Stimulated activated CD4-positive, alpha-beta T cell treated with anti-CD3 and anti-CD28 coated beads, TNF-alpha, amount 100 ng/mL, for 48 hours (primary cell): ENCODE data around the gene TOM1L1.

Source experiments
- DNase-seq, 3 donors: peaks; one replicate each; pipeline ENCODE4 v3.0.0-alpha.2; 2020; ENCODE audit warnings: low read depth in 3 of 3

TOM1L1 gene

DNA sequence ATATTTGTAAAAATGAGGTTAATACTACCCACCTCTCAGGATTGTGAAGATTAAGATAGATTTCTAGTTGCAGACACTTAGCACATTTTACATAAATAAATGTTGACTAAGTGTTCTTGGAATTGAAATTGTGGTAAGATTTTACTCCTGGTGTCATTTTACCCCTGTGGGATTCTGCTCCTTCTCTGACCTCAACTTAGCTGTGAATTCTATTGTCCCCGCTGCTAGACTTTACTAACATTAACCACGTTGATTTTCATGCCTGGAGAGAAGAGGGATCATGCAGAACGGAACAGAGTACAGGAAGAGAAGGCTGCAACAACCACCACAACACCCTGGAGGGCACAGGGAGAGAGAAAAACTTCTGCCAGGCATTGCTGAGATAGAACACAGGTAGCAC lies 2.1 kb upstream of the TOM1L1 start:
- DNase-seq = no peak

DNA sequence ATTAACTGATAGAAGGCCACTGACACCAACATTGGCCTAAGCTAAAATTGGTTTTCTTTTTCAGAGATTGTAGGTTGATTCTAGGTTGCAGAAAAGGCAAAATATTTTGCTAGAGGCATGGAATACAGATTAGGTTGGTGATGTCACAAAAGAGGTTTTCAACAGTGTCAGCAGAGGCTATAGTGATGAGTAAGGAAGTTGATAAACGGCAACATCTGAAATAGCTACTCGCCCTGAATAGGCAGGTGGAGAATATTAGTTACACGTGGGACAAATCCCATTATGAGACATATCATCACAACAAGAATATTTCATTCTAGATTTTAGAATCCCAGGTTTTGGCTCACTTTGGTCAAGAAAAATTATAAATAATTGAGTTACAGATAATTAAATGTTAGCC lies 1.5 kb upstream of the TOM1L1 start:
- no peak for DNase-seq

DNA sequence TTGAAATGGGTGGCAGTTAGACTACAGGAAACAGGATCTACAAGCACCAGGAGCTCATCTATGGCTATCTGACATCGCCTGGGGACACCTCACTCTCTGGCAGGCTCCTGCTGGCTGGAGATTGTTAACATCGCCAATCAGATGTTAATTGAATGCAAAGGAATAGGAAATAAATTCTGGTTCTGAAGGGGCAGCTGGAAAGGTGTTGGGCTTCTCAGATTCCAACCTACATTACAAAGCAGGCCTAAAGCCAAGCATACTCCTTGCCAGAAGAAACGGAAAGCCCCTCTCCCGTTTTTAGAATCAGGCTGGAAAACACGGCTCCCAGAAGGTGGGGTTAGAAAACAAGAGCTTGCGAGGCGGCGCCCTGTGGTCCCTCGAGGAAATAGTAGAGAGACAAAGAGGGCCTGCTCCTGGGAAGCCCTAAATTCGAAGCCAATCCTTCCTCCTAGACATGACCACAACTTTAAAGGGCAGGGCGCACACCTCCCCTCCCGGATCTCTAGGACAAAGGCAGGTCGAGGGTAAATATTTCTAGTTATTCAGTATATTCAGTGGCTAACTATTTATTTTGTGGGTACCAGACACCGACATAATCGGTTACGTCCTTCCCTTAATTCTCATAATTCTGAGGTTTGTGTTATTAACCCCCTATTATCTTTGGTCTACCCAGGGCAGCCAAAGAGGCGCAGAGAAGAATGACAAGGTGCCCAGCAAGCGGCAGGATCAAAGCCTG lies 763 bp upstream of the TOM1L1 start:
- DNase-seq = no peak

DNA sequence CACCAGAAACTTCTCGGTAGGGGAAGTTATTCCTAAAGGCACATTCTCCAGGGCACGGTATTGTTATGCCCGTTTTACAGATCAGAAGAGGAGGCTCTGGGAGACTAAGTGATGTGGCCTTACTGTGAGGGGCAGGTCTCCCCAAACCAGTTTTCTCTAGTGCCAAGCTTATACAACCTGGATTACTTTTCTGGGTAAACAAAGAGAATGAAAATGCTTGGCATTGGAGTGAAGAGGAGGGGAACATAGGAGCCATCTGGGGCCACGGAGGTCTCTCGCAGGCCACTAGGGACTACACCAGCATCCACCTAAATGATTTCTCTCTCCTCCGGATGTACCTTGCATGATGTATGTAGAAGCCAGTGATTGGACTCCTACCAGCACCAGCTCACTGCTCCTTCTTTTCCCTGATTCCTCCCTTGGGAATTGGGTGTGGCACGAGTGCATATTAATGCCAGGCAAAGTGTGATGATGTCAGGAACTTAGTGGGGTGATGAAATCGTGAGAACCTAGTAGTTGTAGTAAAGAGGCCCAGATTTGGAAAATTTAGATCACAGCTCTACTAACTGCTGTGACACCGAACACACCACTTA lies 674 bp downstream of the TOM1L1 start:
- DNase-seq = no peak

DNA sequence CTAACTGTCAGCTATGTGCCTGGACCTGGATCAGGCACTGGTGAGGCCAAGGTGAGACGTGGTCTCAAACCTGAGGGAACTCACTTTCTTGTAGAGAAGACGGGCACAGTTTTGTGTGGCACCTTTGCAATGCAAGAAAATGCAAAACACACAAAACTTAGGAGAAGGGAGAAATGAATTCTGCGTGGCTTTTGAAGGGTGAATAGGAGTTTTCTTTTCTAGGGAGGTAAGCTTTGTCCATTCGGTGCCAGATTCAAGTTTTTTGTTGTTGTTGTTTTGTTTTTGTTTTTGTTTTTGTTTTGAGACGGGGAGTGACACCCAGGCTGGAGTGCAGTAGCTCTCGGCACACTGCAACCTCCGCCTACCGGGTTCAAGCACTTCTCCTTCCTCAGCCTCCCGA lies 1.4 kb downstream of the TOM1L1 start:
- DNase-seq = no peak

DNA sequence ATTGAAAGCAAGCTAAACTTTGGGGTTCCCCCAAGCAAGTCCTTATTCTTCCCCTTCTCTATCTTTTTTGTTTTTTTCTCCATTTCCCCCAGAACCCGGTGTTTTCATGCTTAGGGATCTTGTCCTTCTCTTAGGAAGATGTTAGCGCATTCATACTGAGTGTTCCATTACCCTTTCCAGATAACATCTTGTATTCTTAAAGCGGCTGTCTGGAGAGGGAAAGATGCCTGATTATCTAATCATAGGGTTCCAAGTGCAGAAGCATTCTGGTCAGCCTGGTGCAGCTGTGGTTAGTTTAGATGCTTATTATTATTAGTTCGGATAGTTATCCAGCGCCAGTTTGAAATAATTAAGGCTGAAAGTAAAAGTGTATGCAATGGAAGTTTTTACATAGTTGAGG lies 2.0 kb downstream of the TOM1L1 start:
- no peak for DNase-seq

DNA sequence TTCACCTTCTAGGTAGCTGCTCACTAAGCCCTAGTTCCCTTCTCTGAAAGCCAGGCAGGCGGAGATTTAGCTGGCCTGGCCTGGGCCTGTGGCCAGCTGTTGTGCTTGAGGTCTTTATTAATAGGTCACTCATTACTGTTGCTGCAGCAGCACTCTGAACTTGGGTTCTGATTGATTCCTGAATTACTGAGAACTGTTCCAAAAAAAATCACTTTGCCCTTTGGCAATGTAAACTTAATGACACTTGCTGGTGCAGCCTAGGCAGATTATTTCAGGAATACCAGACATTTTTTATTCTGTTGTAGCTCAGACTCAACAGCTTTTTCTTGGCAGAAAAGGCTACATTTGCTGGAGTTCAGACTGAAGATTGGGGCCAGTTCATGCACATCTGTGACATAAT lies 2.7 kb downstream of the TOM1L1 start:
- DNase-seq = no peak

DNA sequence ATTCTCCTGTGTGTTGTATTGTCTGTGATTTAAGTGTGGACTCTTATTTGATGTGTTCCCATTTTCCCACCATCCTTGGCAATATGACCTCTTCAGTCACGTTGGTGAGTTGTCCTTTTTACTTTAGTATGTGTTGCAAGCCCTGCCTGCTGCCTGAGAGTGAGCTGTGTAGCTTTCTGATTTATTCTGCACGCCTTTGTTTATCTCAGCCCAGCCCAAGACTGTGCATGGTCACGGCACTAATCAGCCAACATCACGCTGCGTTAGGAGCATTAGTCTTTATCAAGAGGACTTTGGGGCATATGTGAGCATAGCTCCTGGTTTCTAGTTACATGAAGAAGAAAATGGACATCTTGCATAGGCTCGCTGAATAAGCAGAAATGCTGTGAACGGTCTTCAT lies 6.0 kb downstream of the TOM1L1 start:
- no peak for DNase-seq

DNA sequence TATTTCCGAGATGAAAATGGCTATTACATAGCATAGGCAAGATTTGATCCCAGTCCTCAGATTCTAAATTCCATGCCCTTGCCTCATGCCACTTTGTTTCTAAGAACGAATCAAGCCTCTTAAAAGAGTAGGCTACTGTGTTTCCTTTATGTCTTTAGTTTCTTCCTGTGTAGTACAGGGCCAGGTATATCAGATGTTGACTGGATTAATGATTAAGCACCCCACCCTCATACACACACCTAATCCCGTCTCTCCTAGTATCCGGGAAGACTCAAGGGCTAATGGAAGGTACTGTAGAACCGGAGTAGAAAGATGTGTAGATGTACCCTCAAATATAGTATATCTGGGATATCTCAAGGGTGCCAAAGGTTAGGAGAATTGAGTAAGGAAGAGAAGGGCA lies 6.7 kb downstream of the TOM1L1 start:
- DNase-seq = no peak

DNA sequence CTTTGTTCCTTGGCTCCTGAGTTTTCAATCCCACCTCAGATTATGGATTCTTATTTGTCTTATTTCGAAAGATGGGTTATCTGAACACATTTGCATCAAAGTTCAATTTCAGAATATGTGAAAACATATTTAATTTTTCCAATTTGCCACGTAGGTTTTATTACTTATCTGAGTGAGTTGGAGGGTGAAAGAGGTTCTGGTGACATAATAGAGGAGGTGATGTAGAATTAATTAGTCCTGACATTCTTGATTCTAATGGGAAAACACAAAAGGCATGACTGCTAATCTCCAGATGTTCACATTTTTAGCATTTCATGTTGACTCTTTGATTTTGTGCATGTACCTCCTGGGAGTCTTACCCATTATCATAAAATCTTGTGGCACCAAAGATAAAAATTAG lies 9.1 kb downstream of the TOM1L1 start:
- no peak for DNase-seq

DNA sequence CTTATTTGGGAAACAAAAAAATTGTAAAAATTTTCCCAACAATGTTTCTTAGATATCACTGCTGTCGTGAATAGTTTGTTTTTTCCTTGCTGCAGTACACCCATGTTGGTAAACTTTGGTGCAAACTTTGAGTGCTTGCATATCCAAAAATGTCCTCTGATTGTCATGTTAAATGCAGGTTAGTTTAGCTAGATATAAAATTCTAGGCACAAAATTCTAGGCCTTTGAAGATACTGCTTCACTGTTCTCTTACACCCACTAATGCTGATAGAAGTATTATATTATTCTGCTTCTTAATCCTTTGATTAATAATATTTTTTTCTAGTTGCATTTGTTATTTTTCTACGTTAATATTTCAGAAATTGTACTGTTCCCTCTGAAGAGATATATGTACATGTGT lies 16.1 kb downstream of the TOM1L1 start:
- DNase-seq = no peak

DNA sequence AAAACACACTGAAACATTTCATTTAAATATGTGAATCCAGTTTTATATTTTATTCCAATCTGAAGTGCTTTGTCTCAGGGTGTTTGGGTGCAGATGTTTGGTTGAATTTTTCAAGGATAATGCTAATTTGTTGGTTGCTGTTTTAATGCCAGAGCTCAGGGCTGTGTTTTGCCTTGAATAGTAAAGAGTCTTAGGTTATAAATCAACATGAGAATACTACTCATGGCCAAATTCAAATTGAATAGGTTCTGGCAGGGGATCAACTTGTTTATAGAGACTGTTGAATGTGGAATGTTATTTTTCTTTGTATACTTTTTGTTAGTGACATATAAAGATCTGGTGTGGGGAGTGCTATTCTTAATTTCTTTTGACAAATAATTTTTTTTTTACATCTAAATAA lies 18.8 kb downstream of the TOM1L1 start:
- DNase-seq = no peak

DNA sequence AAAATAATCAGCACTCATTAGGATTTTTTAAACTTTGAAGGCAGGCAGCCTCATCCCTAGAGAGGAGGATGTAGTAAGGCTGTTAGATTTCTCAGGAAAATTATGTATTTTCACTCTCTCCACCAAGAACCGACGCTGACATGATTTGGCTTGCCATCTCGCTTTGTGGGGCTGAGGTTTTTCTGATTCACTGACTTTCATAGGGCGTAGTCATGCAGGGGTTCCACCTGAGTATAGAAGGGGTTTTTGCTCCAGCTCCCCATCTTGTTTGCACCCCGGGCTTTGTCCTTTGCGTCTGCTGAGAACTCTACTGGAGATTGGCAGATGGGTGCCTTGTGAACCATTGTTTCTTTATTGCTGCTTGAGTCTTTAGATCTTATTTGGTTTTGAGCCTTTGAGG lies 20.2 kb downstream of the TOM1L1 start:
- no peak for DNase-seq

DNA sequence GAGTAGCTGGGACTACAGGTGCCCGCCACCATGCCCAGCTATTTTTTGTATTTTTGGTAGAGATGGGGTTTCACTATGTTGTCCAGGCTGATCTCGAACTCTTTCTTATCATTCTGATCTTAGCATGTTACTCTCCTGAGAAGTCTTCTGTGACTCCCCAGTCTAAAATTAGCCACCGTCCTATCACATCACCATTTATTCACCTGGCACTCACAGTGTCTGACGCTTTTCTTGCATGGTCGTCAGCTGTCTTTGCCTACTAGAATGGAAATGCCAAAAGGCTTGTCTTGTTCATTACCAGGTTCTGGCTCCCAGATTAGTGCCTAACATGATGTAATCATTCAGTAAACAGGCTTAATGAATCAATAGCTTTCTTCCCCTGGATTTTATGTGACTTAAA lies 23.8 kb downstream of the TOM1L1 start:
- DNase-seq = no peak

DNA sequence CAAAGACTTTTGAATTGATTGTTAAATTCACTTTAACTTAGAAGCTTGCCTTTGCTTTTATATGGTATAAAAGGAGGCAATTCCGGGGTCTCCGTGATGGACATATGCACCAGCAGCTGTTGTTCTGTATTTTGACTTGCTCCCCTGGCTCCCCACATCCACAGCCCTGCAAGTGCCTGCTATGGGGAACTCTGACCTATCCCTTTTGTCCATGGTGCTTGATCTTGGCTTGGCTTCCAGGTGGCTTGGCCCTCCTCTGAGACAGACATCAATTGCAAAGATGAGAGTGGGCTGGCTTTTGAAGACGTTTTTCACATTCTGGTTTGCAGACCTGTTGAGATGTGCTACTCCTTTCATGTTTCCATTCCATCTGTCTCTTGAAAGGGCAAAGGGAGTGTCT lies 26.9 kb downstream of the TOM1L1 start:
- no peak for DNase-seq

DNA sequence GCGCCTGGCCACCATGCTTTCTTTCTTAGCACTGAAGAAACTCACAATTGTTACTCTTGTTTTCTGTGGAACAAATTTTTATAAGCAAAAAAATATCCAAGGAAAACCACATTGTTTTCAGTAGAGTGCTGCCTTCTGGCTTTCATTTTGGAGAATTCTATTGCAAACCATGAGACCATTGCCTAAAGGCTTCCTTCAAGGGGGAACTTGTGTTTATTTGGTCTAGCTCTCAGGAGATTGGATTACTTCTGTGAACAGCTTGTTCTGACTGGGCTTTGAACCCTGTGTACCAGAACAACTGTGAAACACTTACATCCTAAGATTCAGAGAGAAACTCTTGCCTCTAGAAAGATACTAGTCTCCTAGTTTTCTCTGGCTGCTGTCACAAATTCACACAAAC lies 32.1 kb downstream of the TOM1L1 start:
- DNase-seq = no peak

DNA sequence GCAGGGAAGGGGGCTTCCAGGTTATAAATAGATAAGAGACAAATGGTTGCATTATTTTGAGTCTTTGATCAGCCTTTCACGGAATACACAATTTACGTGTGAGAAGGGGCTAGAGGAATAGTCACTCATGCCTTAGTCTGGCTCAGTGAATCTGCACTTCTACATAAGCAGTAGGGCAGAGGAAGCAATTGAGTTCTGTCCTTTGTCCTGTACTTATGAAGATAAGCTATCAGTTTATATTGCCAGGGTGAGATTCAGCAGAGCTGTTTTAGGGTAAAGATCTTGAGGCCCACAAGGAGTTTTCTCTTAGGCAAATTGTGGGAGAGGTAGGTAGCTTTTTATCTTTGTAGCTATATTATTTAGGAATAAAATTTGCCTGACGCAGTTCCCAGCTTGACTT lies 33.3 kb downstream of the TOM1L1 start:
- DNase-seq = no peak

DNA sequence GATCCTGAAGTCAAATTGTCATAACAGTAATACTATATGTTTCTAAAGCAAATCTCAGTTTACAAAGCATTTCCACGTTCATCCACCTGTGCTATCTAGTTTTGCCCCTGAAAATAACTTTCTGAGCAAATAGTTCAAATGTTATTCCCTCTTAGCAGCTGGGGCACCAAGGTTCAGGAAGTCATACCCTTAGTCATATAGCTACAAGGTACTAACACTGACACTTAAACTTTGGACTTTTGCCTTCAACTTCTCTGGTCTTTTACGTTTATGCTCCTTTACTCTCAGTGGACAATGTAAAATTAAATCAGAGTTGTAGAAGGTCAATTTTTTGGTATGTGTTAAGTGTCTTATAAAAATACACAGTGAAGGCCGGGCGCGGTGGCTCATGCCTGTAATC lies 34.8 kb downstream of the TOM1L1 start:
- DNase-seq = no peak

DNA sequence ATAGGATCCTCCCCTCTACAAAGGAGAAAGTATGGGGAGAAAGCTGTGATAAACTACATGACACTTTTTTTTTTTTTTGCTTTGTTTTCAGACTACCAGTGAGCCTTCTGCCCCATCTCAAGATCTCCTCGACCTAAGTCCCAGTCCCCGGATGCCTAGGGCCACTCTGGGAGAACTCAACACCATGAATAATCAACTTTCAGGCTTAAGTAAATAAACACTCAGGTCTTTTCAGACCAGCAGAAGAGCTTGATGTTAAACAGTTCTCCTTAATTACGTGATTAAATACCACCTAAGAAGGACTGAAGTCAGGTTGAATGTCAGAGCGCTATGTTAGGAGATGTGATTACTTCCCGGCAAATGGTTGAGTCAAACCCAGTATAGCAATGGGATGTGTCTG lies 36.4 kb downstream of the TOM1L1 start:
- DNase-seq = no peak

DNA sequence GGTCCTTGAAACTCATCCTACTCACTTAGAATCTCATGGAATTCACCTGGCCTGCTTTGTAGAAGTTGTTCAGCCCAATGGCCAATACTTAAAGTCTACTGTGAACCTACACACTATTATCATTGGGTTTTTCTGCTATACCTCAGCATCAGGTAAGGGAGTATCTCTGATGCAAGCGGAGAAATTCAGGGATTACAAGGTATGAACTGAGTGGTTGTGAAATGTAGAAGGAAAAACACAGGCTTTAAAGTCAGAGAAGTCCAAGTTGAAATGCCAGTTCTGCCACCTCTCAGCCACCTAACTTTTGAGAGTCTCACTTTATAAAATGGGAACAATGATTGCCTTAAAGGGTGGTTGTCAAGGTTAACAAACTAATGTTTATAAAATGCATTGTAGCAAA lies 36.8 kb downstream of the TOM1L1 start:
- DNase-seq = no peak

DNA sequence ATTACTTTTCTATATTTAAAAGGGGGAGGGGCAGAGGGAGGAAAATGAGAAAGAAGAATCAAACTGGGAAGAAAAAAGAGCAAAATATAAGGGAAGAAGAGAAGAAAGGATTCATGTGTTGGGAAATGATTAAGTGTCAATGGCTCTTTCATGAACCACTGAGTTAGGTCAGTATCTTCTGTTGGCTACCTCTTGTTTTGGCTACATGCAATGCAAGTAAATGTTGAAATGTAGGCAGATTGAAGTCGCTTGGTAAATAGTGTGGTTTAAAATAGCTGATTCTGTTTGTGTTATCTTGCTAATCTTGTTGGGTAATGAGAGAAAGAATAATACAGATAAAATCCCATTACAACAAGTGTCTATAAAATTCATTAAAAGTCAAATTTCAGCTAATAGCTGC lies 40.6 kb downstream of the TOM1L1 start:
- DNase-seq = no peak

DNA sequence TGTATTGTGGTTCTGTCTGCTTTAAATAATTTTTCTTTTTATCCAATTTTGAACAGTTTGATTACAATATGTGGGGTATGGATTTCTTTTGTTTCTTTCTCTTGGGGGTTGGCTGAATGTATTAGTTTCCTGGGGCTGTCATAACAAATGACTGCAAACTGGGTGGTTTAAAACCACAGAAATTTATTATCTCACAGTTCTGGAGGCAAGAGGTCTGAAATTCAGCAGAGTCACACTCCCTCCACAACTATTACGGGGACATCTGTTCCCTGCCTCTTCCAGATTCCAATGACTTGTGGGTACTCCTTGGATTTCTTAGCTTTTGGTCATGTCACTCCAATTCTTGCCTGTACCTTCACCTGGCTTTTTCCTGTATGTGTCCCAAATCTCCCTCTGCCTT lies 44.1 kb downstream of the TOM1L1 start:
- DNase-seq = no peak

DNA sequence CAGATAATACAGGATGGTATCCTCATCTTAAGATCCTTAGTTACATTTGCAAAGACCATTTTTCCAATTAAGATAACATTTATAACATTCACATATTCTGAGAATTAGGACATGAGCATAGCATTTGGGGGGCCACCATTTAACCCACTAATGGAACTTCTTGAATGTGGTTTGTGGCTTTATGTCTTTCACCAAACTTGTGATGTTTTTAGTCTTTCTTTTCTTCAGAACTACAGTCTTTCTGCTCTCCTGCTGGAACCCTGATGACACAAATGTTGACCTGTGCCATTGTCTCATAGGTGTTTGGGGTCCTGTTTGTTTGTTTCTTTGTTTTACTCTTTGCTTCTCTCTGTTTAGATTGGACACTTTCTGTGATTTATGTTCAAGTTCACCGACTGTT lies 44.6 kb downstream of the TOM1L1 start:
- no peak for DNase-seq

DNA sequence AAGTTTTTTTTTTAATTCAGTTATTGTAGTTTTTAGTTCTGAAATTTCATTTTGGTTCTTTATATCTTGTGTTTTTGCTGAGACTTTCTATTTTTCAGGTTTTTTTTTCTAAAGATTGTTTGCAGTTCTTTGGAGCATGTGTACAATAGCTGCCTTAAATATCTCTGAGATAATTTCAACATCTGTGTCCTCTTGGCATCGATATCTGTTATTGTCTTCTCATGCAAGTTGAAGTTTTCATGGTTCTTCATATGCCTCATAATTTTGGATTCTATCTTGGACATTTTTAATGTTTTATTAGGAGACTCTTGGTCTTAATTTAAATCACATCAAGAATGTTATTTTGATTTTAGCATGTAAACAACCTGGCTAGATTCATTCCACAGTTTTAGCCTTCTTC lies 45.0 kb downstream of the TOM1L1 start:
- no peak for DNase-seq
